Endothelial cell of umbilical vein (primary cell): ENCODE measurements around the gene DNAJA4. TPM values are rescaled to one million over a fixed set of nuclear protein-coding genes. Genes with fewer than 3 reads are reported as not detected.

Experiments
- BruUV-seq: library from RNA; stranded (reverse); fragments of 400-500 nt; replicated peaks from 2 replicates; lab custom pipeline; 2021; lab: Mats Ljungman, UMichigan
- CTCF ChIA-PET: fragments of 300-600, 350-600 bp; sonication (Branson Sonifier 250); formaldehyde crosslinking; loops from one replicate; lab custom pipeline; 2021; ENCODE audit warnings: antibody characterized with exemption, inconsistent platforms; lab: Charles Lee
- POLR2A ChIA-PET: fragments of 300-600, 350-600 bp; sonication (Branson Sonifier 250); formaldehyde crosslinking; loops from one replicate; lab custom pipeline; 2021; ENCODE audit warnings: antibody characterized with exemption, inconsistent platforms; lab: Charles Lee
- DNase-seq: peaks from one replicate; pipeline ENCODE4 v3.0.0-alpha.2; 2011; ENCODE audit warnings: low read depth, low spot score
- FAIRE-seq: peaks from 2 replicates; lab custom pipeline; 2011; peaks lifted over from hg19 to GRCh38; lab: Jason Lieb, UNC
- H2AFZ ChIP-seq: 2 replicates; pipeline ENCODE4 v1.6.0; 2012; ENCODE audit warnings: low read depth, low read length, control low read depth, inconsistent platforms
- H3K27ac ChIP-seq: 2 replicates; pipeline ENCODE4 v1.5.1; 2011; ENCODE audit warnings: low read depth, mild to moderate bottlenecking, control low read depth, low read length, moderate library complexity; ENCODE audit not compliant: insufficient read depth
- H3K27me3 ChIP-seq, 2 experiments: 2 replicates each; pipeline versions ENCODE4 v1.6.0 to v1.6.1; 2011; ENCODE audit warnings: low read length in 2 of 2, mixed read lengths in 1 of 2; ENCODE audit not compliant: control insufficient read depth in 2 of 2, insufficient read depth in 2 of 2
- H3K36me3 ChIP-seq, 2 experiments: 2 replicates in 1 of 2; 3 replicates in 1 of 2; pipeline ENCODE4 v1.5.1; 2011; ENCODE audit warnings: low read length in 2 of 2, mild to moderate bottlenecking in 1 of 2, moderate library complexity in 1 of 2; ENCODE audit not compliant: control insufficient read depth in 2 of 2, insufficient read depth in 2 of 2; ENCODE audit errors: extremely low read depth in 1 of 2
- H3K4me1 ChIP-seq: 3 replicates; pipeline ENCODE4 v1.5.1; 2011; ENCODE audit warnings: mild to moderate bottlenecking, low read length; ENCODE audit not compliant: control insufficient read depth, insufficient read depth; ENCODE audit errors: extremely low read depth
- H3K4me2 ChIP-seq: 2 replicates; pipeline ENCODE4 v1.6.1; 2011; ENCODE audit warnings: low read length, control low read depth, mixed read lengths; ENCODE audit not compliant: insufficient read depth
- H3K4me3 ChIP-seq, 3 experiments: fragments of 200-600 bp in 1 of 3; sonication (generic), shearing (Covaris generic) in 1 of 3; replicated peaks in 1 of 3; 2 replicates each; pipeline ENCODE4 v1.5.1; 2011 to 2016; ENCODE audit warnings: control low read depth in 3 of 3, low read length in 3 of 3, mild to moderate bottlenecking in 2 of 3, inconsistent platforms in 1 of 3, low read depth in 1 of 3, moderate library complexity in 1 of 3; ENCODE audit not compliant: insufficient read depth in 1 of 3
- H3K79me2 ChIP-seq: 2 replicates; pipeline ENCODE4 v1.6.0; 2012; ENCODE audit warnings: low read length, inconsistent platforms; ENCODE audit not compliant: control insufficient read depth, insufficient read depth
- H3K9ac ChIP-seq: replicated peaks from 2 replicates; pipeline ENCODE3; 2011; ENCODE audit warnings: low read length, control low read depth; ENCODE audit not compliant: insufficient read depth; ENCODE audit errors: extremely low read depth
- H3K9me1 ChIP-seq: replicated peaks from 3 replicates; pipeline ENCODE4 v1.6.0; 2011; ENCODE audit warnings: mild to moderate bottlenecking, low read length; ENCODE audit not compliant: control insufficient read depth, insufficient read depth; ENCODE audit errors: extremely low read depth
- H3K9me3 ChIP-seq: replicated peaks from 2 replicates; pipeline ENCODE4 v1.5.1; 2012; ENCODE audit warnings: low read length, inconsistent platforms; ENCODE audit not compliant: control insufficient read depth, insufficient read depth
- H4K20me1 ChIP-seq: replicated peaks from 2 replicates; pipeline ENCODE3; 2011; ENCODE audit warnings: mild to moderate bottlenecking, low read length; ENCODE audit not compliant: control insufficient read depth, insufficient read depth; ENCODE audit errors: extremely low read depth
- FOS ChIP-seq: IDR thresholded peaks from 2 replicates; pipeline ENCODE4 v1.6.1; 2011; ENCODE audit warnings: mild to moderate bottlenecking, low read length, moderate library complexity, borderline replicate concordance; ENCODE audit not compliant: insufficient read depth
- dilution Hi-C: fragments of 300-500 bp; cut with MboI; formaldehyde crosslinking; loops from one replicate; pipeline ENCODE4 v1.15.0; 2019; ENCODE audit warnings: low sequenced_read_pairs; ENCODE audit not compliant: extremely low pct_ligation_motif_present
- intact Hi-C: fragments of 100-400 bp; cut with micrococcal nuclease; formaldehyde crosslinking; loops from one replicate; pipeline ENCODE4 v1.10.0; 2022
- polyA plus RNA-seq, 4 experiments: library from polyadenylated mRNA; depleted of rRNA in 3 of 4; stranded (reverse) in 3 of 4; unstranded in 1 of 4; fragments of >200 nt; gene quantifications; 2 replicates each; pipeline versions ENCODE4 v1.2.1 to v1.2.3, GENCODE V29; 2011 to 2012; ENCODE audit warnings: missing spikeins in 1 of 4
- total RNA-seq: library from RNA; stranded (reverse); gene quantifications from 2 replicates; pipeline ENCODE4 v1.2.3, GENCODE V29; 2021
- TF ChIP-seq, protein P1 (sequence below), 2 donors: IDR thresholded peaks; 1 replicate in 1 of 2; 2 replicates in 1 of 2; pipeline ENCODE4 v1.5.1; 2011; ENCODE audit warnings: low read length in 2 of 2, mild to moderate bottlenecking in 2 of 2, moderate library complexity in 2 of 2, control low read depth in 1 of 2, inconsistent platforms in 1 of 2, low read depth in 1 of 2; ENCODE audit not compliant: insufficient read depth in 1 of 2; ENCODE audit errors: extremely low read depth in 1 of 2

Gene DNAJA4
- total and polyA plus RNA-seq, 2 donors (not counting 3 experiments of a cell fraction or from before 2014, with no cell fraction given) = 17.3 to 21.3 TPM

GRCh38 chr15:78315686-78316282 lies 51.4 kb downstream of the DNAJA4 start:
- ChIA-PET POLR2A (no interaction called here), CTCF (interaction anchor here (1.0 to 14.6 kb wide), 4 partner anchors 17 to 435 kb away, joined by 3 to 367 read pairs (median 4); partner anchors contain the start of gene SKIC8)
- TF ChIP-seq, protein P1, sequence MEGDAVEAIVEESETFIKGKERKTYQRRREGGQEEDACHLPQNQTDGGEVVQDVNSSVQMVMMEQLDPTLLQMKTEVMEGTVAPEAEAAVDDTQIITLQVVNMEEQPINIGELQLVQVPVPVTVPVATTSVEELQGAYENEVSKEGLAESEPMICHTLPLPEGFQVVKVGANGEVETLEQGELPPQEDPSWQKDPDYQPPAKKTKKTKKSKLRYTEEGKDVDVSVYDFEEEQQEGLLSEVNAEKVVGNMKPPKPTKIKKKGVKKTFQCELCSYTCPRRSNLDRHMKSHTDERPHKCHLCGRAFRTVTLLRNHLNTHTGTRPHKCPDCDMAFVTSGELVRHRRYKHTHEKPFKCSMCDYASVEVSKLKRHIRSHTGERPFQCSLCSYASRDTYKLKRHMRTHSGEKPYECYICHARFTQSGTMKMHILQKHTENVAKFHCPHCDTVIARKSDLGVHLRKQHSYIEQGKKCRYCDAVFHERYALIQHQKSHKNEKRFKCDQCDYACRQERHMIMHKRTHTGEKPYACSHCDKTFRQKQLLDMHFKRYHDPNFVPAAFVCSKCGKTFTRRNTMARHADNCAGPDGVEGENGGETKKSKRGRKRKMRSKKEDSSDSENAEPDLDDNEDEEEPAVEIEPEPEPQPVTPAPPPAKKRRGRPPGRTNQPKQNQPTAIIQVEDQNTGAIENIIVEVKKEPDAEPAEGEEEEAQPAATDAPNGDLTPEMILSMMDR (IDR thresholded peaks at IDR 0.05; ENCODE audit: extremely low read depth in 1 of 2, insufficient read depth in 1 of 2, low read depth in 1 of 2, low read length in 2 of 2) = peak; percentile 12 to 20
- TF ChIP-seq FOS = no peak
- H3K9ac ChIP-seq = no peak overlapping the region
- no peaks in the 10 kb centered on the region for H3K27me3 ChIP-seq
- H3K4me1 ChIP-seq = no peaks in the 10 kb centered on the region
- H2AFZ ChIP-seq = no peak overlapping the region
- no peak for DNase-seq
- no peak overlapping the region for H3K27ac ChIP-seq
- no peaks in the 10 kb centered on the region for H3K79me2 ChIP-seq
- no peak for FAIRE-seq
- no peaks in the 10 kb centered on the region for H3K9me1 ChIP-seq
- H3K36me3 ChIP-seq = no peaks in the 10 kb centered on the region
- H3K9me3 ChIP-seq = no peaks in the 10 kb centered on the region
- intact Hi-C loops = loop anchor here (10.0 kb wide), 1 partner anchor 439 kb away; no protein-coding TSS in a partner anchor
- H4K20me1 ChIP-seq = no peaks in the 10 kb centered on the region
- dilution Hi-C loops = no loop called here
- no peak overlapping the region for H3K4me3 ChIP-seq
- no peak overlapping the region for H3K4me2 ChIP-seq
- BruUV-seq = no TSS peak
